ENCODE results near the gene MIA.
A peak's percentile ranks its signal among the peaks of the same experiment; 100 is the strongest.

Gene MIA

DNA sequence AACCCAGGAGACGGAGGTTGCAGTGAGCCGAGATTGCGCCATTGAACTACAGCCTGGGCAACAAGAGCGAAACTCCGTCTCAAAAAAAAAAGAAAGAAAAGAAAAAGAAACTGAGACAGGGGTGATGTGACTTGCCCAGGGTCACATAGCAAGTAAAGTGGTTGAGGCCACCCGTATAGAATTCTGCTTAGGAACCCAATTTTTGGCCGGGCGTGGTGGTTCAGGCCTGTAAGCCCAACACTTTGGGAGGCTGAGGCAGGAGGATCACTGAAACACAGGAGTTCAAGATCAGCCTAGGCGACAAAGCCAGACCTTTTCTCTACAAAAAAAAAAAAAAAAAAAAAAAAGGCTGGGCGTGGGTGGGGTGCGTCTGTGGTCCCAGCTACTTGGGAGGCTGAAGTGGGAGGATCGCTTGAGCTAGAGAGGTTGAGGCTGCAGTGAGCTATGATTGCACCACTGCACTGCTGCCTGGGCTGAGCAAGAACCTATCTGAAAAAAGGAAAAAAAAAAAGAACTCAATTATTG lies 23.0 kb upstream of the MIA start:
- TF ChIP-seq SPI1 (IDR thresholded peaks at IDR 0.05; ENCODE audit: borderline replicate concordance, low read depth) (no peak), GABPA (IDR thresholded peaks at IDR 0.05; ENCODE audit: low read depth) (no peak), POLR2AphosphoS5 (IDR thresholded peaks at IDR 0.05; ENCODE audit: low read depth) (no peak)
- TF ChIP-seq, protein P1, sequence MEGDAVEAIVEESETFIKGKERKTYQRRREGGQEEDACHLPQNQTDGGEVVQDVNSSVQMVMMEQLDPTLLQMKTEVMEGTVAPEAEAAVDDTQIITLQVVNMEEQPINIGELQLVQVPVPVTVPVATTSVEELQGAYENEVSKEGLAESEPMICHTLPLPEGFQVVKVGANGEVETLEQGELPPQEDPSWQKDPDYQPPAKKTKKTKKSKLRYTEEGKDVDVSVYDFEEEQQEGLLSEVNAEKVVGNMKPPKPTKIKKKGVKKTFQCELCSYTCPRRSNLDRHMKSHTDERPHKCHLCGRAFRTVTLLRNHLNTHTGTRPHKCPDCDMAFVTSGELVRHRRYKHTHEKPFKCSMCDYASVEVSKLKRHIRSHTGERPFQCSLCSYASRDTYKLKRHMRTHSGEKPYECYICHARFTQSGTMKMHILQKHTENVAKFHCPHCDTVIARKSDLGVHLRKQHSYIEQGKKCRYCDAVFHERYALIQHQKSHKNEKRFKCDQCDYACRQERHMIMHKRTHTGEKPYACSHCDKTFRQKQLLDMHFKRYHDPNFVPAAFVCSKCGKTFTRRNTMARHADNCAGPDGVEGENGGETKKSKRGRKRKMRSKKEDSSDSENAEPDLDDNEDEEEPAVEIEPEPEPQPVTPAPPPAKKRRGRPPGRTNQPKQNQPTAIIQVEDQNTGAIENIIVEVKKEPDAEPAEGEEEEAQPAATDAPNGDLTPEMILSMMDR (IDR thresholded peaks at IDR 0.05; ENCODE audit: insufficient read depth, low read length) = no peak
- TF ChIP-seq, protein P2, sequence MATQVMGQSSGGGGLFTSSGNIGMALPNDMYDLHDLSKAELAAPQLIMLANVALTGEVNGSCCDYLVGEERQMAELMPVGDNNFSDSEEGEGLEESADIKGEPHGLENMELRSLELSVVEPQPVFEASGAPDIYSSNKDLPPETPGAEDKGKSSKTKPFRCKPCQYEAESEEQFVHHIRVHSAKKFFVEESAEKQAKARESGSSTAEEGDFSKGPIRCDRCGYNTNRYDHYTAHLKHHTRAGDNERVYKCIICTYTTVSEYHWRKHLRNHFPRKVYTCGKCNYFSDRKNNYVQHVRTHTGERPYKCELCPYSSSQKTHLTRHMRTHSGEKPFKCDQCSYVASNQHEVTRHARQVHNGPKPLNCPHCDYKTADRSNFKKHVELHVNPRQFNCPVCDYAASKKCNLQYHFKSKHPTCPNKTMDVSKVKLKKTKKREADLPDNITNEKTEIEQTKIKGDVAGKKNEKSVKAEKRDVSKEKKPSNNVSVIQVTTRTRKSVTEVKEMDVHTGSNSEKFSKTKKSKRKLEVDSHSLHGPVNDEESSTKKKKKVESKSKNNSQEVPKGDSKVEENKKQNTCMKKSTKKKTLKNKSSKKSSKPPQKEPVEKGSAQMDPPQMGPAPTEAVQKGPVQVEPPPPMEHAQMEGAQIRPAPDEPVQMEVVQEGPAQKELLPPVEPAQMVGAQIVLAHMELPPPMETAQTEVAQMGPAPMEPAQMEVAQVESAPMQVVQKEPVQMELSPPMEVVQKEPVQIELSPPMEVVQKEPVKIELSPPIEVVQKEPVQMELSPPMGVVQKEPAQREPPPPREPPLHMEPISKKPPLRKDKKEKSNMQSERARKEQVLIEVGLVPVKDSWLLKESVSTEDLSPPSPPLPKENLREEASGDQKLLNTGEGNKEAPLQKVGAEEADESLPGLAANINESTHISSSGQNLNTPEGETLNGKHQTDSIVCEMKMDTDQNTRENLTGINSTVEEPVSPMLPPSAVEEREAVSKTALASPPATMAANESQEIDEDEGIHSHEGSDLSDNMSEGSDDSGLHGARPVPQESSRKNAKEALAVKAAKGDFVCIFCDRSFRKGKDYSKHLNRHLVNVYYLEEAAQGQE (IDR thresholded peaks at IDR 0.05; ENCODE audit: insufficient replicate concordance, low read depth) = no peak
- DNase-seq (ENCODE audit: low read depth in 1 of 2, low spot score in 1 of 2) = peak in 1 of 2 experiments; percentile 25
- peak overlapping the region; percentile 99 for H3K27ac ChIP-seq (replicated peaks)
- peak overlapping the region; percentile 64 for H3K4me3 ChIP-seq (replicated peaks; ENCODE audit: insufficient read depth, low read length)
- no peaks in the 10 kb centered on the region for H3K27me3 ChIP-seq (ENCODE audit: insufficient read depth, poor library complexity, severe bottlenecking)

DNA sequence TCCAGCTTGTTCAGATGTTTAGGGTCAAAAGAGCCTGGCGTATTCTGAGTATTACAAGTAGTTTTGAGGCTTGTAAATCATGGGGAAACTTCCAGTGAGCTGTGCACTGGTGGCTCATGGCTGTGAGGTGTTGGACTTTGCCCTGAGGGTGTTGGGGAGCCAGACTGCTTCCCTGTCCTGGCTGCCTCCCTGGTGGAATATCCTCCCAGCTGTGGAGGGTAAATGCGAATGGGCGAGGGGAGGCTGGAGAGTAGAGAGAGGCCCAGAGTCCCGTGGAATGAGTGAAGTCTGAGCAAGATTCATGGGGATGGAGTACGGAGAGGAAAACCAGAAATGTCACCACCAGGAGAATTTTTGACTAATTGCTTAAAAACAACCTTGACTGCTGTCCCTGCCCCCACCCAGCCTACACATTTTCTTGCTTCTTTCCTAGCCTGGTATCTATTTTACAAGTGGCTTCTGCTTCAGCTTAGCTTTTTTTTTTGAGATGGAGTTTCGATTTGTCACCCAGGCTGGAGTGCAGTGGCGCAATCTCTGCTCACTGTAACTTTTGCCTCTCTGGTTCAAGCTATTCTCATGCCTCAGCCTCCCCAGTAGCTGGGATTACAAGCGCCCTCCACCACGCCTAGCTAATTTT lies 20.6 kb upstream of the MIA start:
- TF ChIP-seq, protein P1 (IDR thresholded peaks at IDR 0.05; ENCODE audit: insufficient read depth, low read length) = no peak
- TF ChIP-seq POLR2AphosphoS5 (IDR thresholded peaks at IDR 0.05; ENCODE audit: low read depth) (no peak), SPI1 (IDR thresholded peaks at IDR 0.05; ENCODE audit: borderline replicate concordance, low read depth) (no peak), GABPA (IDR thresholded peaks at IDR 0.05; ENCODE audit: low read depth) (no peak)
- TF ChIP-seq, protein P2 (IDR thresholded peaks at IDR 0.05; ENCODE audit: insufficient replicate concordance, low read depth) = no peak
- DNase-seq (ENCODE audit: low read depth in 1 of 2, low spot score in 1 of 2) = peak in 1 of 2 experiments; percentile 63
- no peak overlapping the region for H3K27ac ChIP-seq (replicated peaks)
- H3K27me3 ChIP-seq (ENCODE audit: insufficient read depth, poor library complexity, severe bottlenecking) = no peaks in the 10 kb centered on the region
- peak overlapping the region; percentile 31 for H3K4me3 ChIP-seq (replicated peaks; ENCODE audit: insufficient read depth, low read length)

DNA sequence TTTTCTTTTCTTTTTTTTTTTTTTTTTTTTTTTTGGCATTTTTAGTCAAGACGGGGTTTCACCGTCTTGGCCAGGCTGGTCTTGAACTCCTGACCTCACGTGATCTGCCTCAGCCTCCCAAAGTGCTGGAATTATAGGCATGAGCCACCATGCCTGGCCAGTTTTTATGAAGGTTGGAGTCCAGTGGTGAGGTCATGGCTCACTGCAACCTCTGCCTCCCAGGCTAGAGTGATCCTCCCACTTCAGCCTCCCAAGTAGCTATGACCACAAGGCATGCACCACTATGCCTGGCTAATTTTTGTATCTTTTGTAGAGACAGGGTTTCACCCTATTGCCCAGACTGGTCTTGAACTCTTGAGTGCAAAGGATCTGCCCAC lies 20.1 kb upstream of the MIA start:
- Histone ChIP-seq H3K27me3 (ENCODE audit: insufficient read depth, poor library complexity, severe bottlenecking) (no peaks in the 10 kb centered on the region), H3K27ac (replicated peaks) (no peak overlapping the region), H3K4me3 (replicated peaks; ENCODE audit: insufficient read depth, low read length) (no peak overlapping the region)
- DNase-seq (ENCODE audit: low read depth in 1 of 2, low spot score in 1 of 2) = no peak
- TF ChIP-seq, protein P1 (IDR thresholded peaks at IDR 0.05; ENCODE audit: insufficient read depth, low read length) = no peak
- TF ChIP-seq SPI1 (IDR thresholded peaks at IDR 0.05; ENCODE audit: borderline replicate concordance, low read depth) (no peak), GABPA (IDR thresholded peaks at IDR 0.05; ENCODE audit: low read depth) (no peak), POLR2AphosphoS5 (IDR thresholded peaks at IDR 0.05; ENCODE audit: low read depth) (no peak)
- TF ChIP-seq, protein P2 (IDR thresholded peaks at IDR 0.05; ENCODE audit: insufficient replicate concordance, low read depth) = no peak

All from HL-60 (cell line).